Measurements from ENCODE around the gene SPACA4.

The SPACA4 gene

GRCh38 chr19:48608798-48609263, 2.3 kb downstream of the SPACA4 start:
- peak; percentile 63 to 70 for DNase-seq (ENCODE audit: low spot score in 2 of 2)
- Mint-ChIP-seq H3K27me3 (no peaks in the 10 kb centered on the region), H3K4me3 (peak overlapping the region; percentile 63), H3K4me1 (peaks cover 7% of the 10 kb centered on the region), H3K36me3 (no peaks in the 10 kb centered on the region), H3K27ac (peak overlapping the region; percentile 54), H3K9me3 (no peaks in the 10 kb centered on the region)
- ATAC-seq (ENCODE audit: low read depth) = peak; percentile 97

- Mint-ChIP-seq H3K4me1 (peaks cover 7% of the 10 kb centered on the region), H3K27me3 (no peaks in the 10 kb centered on the region), H3K9me3 (no peaks in the 10 kb centered on the region), H3K4me3 (no peak overlapping the region), H3K27ac (no peak overlapping the region), H3K36me3 (no peaks in the 10 kb centered on the region)
- ATAC-seq (ENCODE audit: low read depth) = no peak
- DNase-seq (ENCODE audit: low spot score in 2 of 2) = no peak
Observed at GRCh38 chr19:48609571-48610108, 3.1 kb downstream of the SPACA4 start.

- H3K9me3 Mint-ChIP-seq = no peaks in the 10 kb centered on the region
- peaks cover 16% of the 10 kb centered on the region for H3K4me1 Mint-ChIP-seq
- H3K4me3 Mint-ChIP-seq = no peak overlapping the region
- DNase-seq (ENCODE audit: low spot score in 2 of 2) (no peak), ATAC-seq (ENCODE audit: low read depth) (no peak)
- H3K36me3 Mint-ChIP-seq = peaks cover 10% of the 10 kb centered on the region
- no peak overlapping the region for H3K27ac Mint-ChIP-seq
- no peaks in the 10 kb centered on the region for H3K27me3 Mint-ChIP-seq
Observed at GRCh38 chr19:48611872-48612271, 5.3 kb downstream of the SPACA4 start.

GRCh38 chr19:48613024-48613851, 6.7 kb downstream of the SPACA4 start:
- H3K4me3 Mint-ChIP-seq = no peak overlapping the region
- ATAC-seq (ENCODE audit: low read depth) = no peak
- H3K36me3 Mint-ChIP-seq = peaks cover 10% of the 10 kb centered on the region

GRCh38 chr19:48613852-48614435, 7.4 kb downstream of the SPACA4 start:
- H3K36me3 Mint-ChIP-seq = peaks cover 10% of the 10 kb centered on the region
- H3K4me1 Mint-ChIP-seq = peaks cover 16% of the 10 kb centered on the region
- ATAC-seq (ENCODE audit: low read depth) (no peak), DNase-seq (ENCODE audit: low spot score in 2 of 2) (no peak)
- no peaks in the 10 kb centered on the region for H3K27me3 Mint-ChIP-seq
- H3K4me3 Mint-ChIP-seq = no peak overlapping the region
- no peaks in the 10 kb centered on the region for H3K9me3 Mint-ChIP-seq
- H3K27ac Mint-ChIP-seq = peak overlapping the region; percentile 5

More at GRCh38 chr19:48613024-48613851, 6.7 kb downstream of the SPACA4 start:
- Mint-ChIP-seq H3K27me3 (no peaks in the 10 kb centered on the region), H3K9me3 (no peaks in the 10 kb centered on the region), H3K27ac (peak overlapping the region; percentile 5), H3K4me1 (peaks cover 21% of the 10 kb centered on the region)
- no peak for DNase-seq (ENCODE audit: low spot score in 2 of 2)

- Mint-ChIP-seq H3K9me3 (no peaks in the 10 kb centered on the region), H3K27me3 (no peaks in the 10 kb centered on the region), H3K4me3 (no peak within 1 kb of the TSS), H3K27ac (peak within 1 kb of the TSS; percentile 5), H3K4me1 (peaks cover 18% of the 10 kb centered on the region), H3K36me3 (peaks cover 12% of the 10 kb centered on the region)
- ATAC-seq (ENCODE audit: low read depth) (no peak), DNase-seq (ENCODE audit: low spot score in 2 of 2) (no peak)
Observed at GRCh38 chr19:48614436-48615230, 8.1 kb downstream of the SPACA4 start, which contains the start of gene FAM83E. TSS of gene FAM83E (minus strand) at chr19:48615076. CDS start at chr19:48613372, 1,704 bp downstream.

- Mint-ChIP-seq H3K9me3 (no peaks in the 10 kb centered on the region), H3K27me3 (no peaks in the 10 kb centered on the region), H3K4me3 (no peak overlapping the region), H3K4me1 (peaks cover 21% of the 10 kb centered on the region), H3K27ac (no peak overlapping the region), H3K36me3 (peaks cover 13% of the 10 kb centered on the region)
- no peak for ATAC-seq (ENCODE audit: low read depth)
- DNase-seq (ENCODE audit: low spot score in 2 of 2) = no peak
Observed at GRCh38 chr19:48615231-48616040, 8.9 kb downstream of the SPACA4 start.

- no peak for DNase-seq (ENCODE audit: low spot score in 2 of 2)
- Mint-ChIP-seq H3K27me3 (no peaks in the 10 kb centered on the region), H3K36me3 (peaks cover 13% of the 10 kb centered on the region), H3K27ac (peak overlapping the region; percentile 72), H3K4me3 (peak overlapping the region; percentile 44), H3K9me3 (no peaks in the 10 kb centered on the region), H3K4me1 (peaks cover 21% of the 10 kb centered on the region)
- no peak for ATAC-seq (ENCODE audit: low read depth)
Observed at GRCh38 chr19:48616041-48616436, 9.5 kb downstream of the SPACA4 start.

- H3K27ac Mint-ChIP-seq = peak overlapping the region; percentile 72
- no peaks in the 10 kb centered on the region for H3K9me3 Mint-ChIP-seq
- peak overlapping the region; percentile 98 for H3K4me3 Mint-ChIP-seq
- ATAC-seq (ENCODE audit: low read depth) (no peak), DNase-seq (ENCODE audit: low spot score in 2 of 2) (no peak)
- peaks cover 21% of the 10 kb centered on the region for H3K4me1 Mint-ChIP-seq
- H3K36me3 Mint-ChIP-seq = peaks cover 13% of the 10 kb centered on the region
- no peaks in the 10 kb centered on the region for H3K27me3 Mint-ChIP-seq
Observed at GRCh38 chr19:48616491-48617056, 10.0 kb downstream of the SPACA4 start.

- DNase-seq (ENCODE audit: low spot score in 2 of 2) = no peak
- Mint-ChIP-seq H3K27me3 (no peaks in the 10 kb centered on the region), H3K4me3 (peak overlapping the region; percentile 98), H3K9me3 (no peaks in the 10 kb centered on the region), H3K4me1 (peaks cover 22% of the 10 kb centered on the region), H3K36me3 (peaks cover 13% of the 10 kb centered on the region), H3K27ac (peak overlapping the region; percentile 95)
- ATAC-seq (ENCODE audit: low read depth) = no peak
Observed at GRCh38 chr19:48617146-48617937, 10.8 kb downstream of the SPACA4 start.

- Mint-ChIP-seq H3K4me1 (peaks cover 27% of the 10 kb centered on the region), H3K4me3 (peak overlapping the region; percentile 98), H3K27me3 (no peaks in the 10 kb centered on the region), H3K9me3 (no peaks in the 10 kb centered on the region), H3K27ac (peak overlapping the region; percentile 95), H3K36me3 (peaks cover 17% of the 10 kb centered on the region)
- DNase-seq (ENCODE audit: low spot score in 2 of 2) = no peak
- ATAC-seq (ENCODE audit: low read depth) = no peak
Observed at GRCh38 chr19:48618278-48618915, 11.9 kb downstream of the SPACA4 start.

Measured in memory B cell (primary cell).